ENCODE data around the gene GSG1L.

DNA sequence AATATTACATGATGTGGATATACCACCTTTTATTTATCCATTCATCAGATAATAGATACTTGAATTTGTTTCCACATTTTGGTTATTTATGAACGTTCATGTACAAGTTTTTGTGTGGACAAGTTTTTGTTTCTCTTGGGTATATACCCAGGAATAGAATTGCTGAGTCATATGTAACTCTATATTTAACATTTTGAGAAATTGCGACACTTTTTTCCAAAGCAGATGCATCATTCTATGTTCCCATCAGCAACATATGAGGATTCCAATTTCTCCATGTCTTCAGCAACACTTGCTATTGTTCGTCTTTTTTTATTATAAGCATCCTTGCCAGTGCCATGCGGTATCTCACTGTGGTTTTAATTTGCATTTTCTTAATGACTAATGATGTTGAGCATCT is 93.9 kb downstream of the GSG1L start:
- no peak for TF ChIP-seq REST (IDR thresholded peaks at IDR 0.05; ENCODE audit: low read depth)
- no peak for TF ChIP-seq USF1 (IDR thresholded peaks at IDR 0.05)
- no peak for TF ChIP-seq TAF1 (IDR thresholded peaks at IDR 0.05; ENCODE audit: low read depth)
- TF ChIP-seq ZBTB7A (IDR thresholded peaks at IDR 0.05; ENCODE audit: low read depth) = no peak
- TF ChIP-seq TCF12 (IDR thresholded peaks at IDR 0.05; ENCODE audit: low read depth) = no peak
- TF ChIP-seq, protein P1, sequence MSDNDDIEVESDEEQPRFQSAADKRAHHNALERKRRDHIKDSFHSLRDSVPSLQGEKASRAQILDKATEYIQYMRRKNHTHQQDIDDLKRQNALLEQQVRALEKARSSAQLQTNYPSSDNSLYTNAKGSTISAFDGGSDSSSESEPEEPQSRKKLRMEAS (IDR thresholded peaks at IDR 0.05) = no peak
- TF ChIP-seq YY1 (IDR thresholded peaks at IDR 0.05; ENCODE audit: low read depth) = no peak
- TF ChIP-seq RAD21 (IDR thresholded peaks at IDR 0.05; ENCODE audit: low read depth) = no peak
- no peak for TF ChIP-seq EP300 (IDR thresholded peaks at IDR 0.05; ENCODE audit: borderline replicate concordance)
- no peak for TF ChIP-seq TEAD4 (IDR thresholded peaks at IDR 0.05)
- TF ChIP-seq CEBPB (IDR thresholded peaks at IDR 0.05) = no peak
- TF ChIP-seq CREB1 (IDR thresholded peaks at IDR 0.05; ENCODE audit: low read depth) = no peak
